ENCODE results near the gene NFKBIB. TPM values are rescaled to one million over a fixed set of nuclear protein-coding genes. Genes with fewer than 3 reads are reported as not detected.

The NFKBIB gene
- total RNA-seq, 1 donor from 2014 or later, result 21.7 TPM

DNA sequence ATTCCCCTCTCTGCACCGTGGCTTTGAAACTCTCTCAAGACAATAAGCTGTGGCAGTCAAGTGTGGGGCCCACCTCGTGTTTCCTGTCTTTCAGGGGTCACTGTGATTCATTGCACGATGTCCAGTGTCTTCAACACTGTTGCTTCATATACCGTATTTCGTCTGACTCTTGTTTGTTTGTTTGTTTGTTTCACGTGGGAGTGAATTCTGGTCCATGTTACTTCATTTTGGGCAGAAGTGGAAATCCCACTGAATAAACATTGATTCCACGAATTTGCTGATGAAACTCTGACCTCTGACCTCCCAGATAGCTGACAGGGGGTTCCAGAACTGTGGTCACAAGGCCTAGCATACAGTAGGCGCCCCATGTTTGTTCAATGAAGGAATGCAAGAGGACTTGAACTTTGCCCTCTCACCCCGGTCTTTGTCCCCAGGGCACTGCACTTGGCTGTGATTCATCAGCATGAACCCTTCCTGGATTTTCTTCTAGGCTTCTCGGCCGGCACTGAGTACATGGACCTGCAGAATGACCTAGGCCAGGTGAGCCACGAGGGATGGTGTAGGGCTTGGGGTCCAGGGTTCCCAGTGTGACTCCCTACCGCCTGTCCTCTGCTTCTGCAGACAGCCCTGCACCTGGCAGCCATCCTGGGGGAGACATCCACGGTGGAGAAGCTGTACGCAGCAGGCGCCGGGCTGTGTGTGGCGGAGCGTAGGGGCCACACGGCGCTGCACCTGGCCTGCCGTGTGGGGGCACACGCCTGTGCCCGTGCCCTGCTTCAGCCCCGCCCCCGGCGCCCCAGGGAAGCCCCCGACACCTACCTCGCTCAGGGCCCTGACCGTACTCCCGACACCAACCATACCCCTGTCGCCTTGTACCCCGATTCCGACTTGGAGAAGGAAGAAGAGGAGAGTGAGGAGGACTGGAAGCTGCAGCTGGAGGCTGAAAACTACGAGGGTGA is 5.1 kb downstream of the NFKBIB start:
- Mint-ChIP-seq H3K27me3 (ENCODE audit: low read depth, unreplicated experiment) (no peaks in the 10 kb centered on the region), H3K4me3 (ENCODE audit: unreplicated experiment) (no peak overlapping the region), H3K36me3 (ENCODE audit: low read depth, unreplicated experiment) (peaks cover 23% of the 10 kb centered on the region), H3K4me1 (ENCODE audit: low read depth, unreplicated experiment) (peaks cover 4% of the 10 kb centered on the region), H3K9me3 (ENCODE audit: unreplicated experiment) (peaks cover 5% of the 10 kb centered on the region), H3K27ac (ENCODE audit: unreplicated experiment) (no peak overlapping the region)
- Histone ChIP-seq H3K36me3 (ENCODE audit: insufficient read depth, low read length) (no peaks in the 10 kb centered on the region), H3K4me2 (ENCODE audit: low read length) (no peak overlapping the region), H3K27ac (ENCODE audit: low read depth, low read length) (no peak overlapping the region), H3K4me3 (ENCODE audit: insufficient read depth, low read depth, low read length) (no peak overlapping the region), H3K9ac (ENCODE audit: low read length) (no peak overlapping the region), H3K9me3 (ENCODE audit: insufficient read depth, low read depth, low read length) (no peaks in the 10 kb centered on the region), H3K27me3 (ENCODE audit: insufficient read depth, low read length) (no peaks in the 10 kb centered on the region), H3K79me2 (ENCODE audit: insufficient read depth, low read length) (peaks cover 25% of the 10 kb centered on the region), H3K4me1 (ENCODE audit: insufficient read depth, low read length) (peaks cover 3% of the 10 kb centered on the region), H2AFZ (ENCODE audit: low read depth, low read length) (no peak overlapping the region), H4K20me1 (ENCODE audit: insufficient read depth, low read length) (peaks cover 7% of the 10 kb centered on the region)
- no peak for DNase-seq (ENCODE audit: low read depth)
- TF ChIP-seq EZH2 (IDR thresholded peaks at IDR 0.05; ENCODE audit: insufficient read depth, low read length), result no peak
- TF ChIP-seq, protein P1, sequence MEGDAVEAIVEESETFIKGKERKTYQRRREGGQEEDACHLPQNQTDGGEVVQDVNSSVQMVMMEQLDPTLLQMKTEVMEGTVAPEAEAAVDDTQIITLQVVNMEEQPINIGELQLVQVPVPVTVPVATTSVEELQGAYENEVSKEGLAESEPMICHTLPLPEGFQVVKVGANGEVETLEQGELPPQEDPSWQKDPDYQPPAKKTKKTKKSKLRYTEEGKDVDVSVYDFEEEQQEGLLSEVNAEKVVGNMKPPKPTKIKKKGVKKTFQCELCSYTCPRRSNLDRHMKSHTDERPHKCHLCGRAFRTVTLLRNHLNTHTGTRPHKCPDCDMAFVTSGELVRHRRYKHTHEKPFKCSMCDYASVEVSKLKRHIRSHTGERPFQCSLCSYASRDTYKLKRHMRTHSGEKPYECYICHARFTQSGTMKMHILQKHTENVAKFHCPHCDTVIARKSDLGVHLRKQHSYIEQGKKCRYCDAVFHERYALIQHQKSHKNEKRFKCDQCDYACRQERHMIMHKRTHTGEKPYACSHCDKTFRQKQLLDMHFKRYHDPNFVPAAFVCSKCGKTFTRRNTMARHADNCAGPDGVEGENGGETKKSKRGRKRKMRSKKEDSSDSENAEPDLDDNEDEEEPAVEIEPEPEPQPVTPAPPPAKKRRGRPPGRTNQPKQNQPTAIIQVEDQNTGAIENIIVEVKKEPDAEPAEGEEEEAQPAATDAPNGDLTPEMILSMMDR (IDR thresholded peaks at IDR 0.05; ENCODE audit: insufficient read depth, low read depth, low read length), result no peak
- FAIRE-seq, result no peak

DNA sequence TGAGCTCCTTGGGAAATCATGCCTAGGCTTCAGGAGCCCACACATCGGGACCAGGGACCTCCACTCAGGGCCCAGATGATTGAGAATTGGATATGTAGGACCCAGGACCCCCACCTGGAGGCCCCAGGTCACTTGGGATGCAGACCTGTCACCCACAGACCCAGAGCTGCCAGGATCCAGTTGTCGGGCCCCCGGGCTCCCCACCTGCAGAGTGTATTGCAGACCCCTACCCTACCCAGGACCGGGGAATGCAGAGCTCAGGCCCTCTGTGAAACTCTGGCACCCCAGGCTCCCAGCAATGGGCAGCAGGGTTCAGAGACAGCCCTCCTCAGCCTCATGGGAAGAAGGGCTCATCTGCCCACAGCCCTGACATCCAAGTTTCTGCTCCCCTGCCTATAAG is 5.9 kb downstream of the NFKBIB start:
- H3K9me3 Mint-ChIP-seq (ENCODE audit: unreplicated experiment), result peaks cover 5% of the 10 kb centered on the region
- peaks cover 3% of the 10 kb centered on the region for H3K4me1 Mint-ChIP-seq (ENCODE audit: low read depth, unreplicated experiment)
- no peak overlapping the region for H3K27ac Mint-ChIP-seq (ENCODE audit: unreplicated experiment)
- no peak overlapping the region for H3K4me2 ChIP-seq (ENCODE audit: low read length)
- H3K36me3 Mint-ChIP-seq (ENCODE audit: low read depth, unreplicated experiment), result peaks cover 23% of the 10 kb centered on the region
- FAIRE-seq (no peak), DNase-seq (ENCODE audit: low read depth) (no peak)
- H3K9ac ChIP-seq (ENCODE audit: low read length), result no peak overlapping the region
- peaks cover 17% of the 10 kb centered on the region for H3K79me2 ChIP-seq (ENCODE audit: insufficient read depth, low read length)
- no peaks in the 10 kb centered on the region for H3K9me3 ChIP-seq (ENCODE audit: insufficient read depth, low read depth, low read length)
- H3K36me3 ChIP-seq (ENCODE audit: insufficient read depth, low read length), result no peaks in the 10 kb centered on the region
- no peak overlapping the region for H3K27ac ChIP-seq (ENCODE audit: low read depth, low read length)
- peaks cover 7% of the 10 kb centered on the region for H4K20me1 ChIP-seq (ENCODE audit: insufficient read depth, low read length)
- peaks cover 2% of the 10 kb centered on the region for H3K4me1 ChIP-seq (ENCODE audit: insufficient read depth, low read length)
- no peaks in the 10 kb centered on the region for H3K27me3 ChIP-seq (ENCODE audit: insufficient read depth, low read length)
- H3K4me3 Mint-ChIP-seq (ENCODE audit: unreplicated experiment), result no peak overlapping the region
- no peak overlapping the region for H3K4me3 ChIP-seq (ENCODE audit: insufficient read depth, low read depth, low read length)
- TF ChIP-seq, protein P1 (IDR thresholded peaks at IDR 0.05; ENCODE audit: insufficient read depth, low read depth, low read length), result no peak
- no peak for TF ChIP-seq EZH2 (IDR thresholded peaks at IDR 0.05; ENCODE audit: insufficient read depth, low read length)
- no peaks in the 10 kb centered on the region for H3K27me3 Mint-ChIP-seq (ENCODE audit: low read depth, unreplicated experiment)
- H2AFZ ChIP-seq (ENCODE audit: low read depth, low read length), result no peak overlapping the region

DNA sequence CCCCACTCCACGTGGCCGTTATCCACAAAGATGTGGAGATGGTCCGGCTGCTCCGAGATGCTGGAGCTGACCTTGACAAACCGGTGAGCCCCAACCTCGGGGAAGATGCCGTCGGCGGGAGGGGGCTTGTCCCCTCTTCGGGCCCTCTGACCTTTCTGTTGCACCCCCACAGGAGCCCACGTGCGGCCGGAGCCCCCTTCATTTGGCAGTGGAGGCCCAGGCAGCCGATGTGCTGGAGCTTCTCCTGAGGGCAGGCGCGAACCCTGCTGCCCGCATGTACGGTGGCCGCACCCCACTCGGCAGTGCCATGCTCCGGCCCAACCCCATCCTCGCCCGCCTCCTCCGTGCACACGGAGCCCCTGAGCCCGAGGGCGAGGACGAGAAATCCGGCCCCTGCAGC is 7.5 kb downstream of the NFKBIB start:
- FAIRE-seq, result no peak
- H3K9me3 ChIP-seq (ENCODE audit: insufficient read depth, low read depth, low read length), result no peaks in the 10 kb centered on the region
- no peaks in the 10 kb centered on the region for H3K36me3 ChIP-seq (ENCODE audit: insufficient read depth, low read length)
- no peak overlapping the region for H2AFZ ChIP-seq (ENCODE audit: low read depth, low read length)
- no peak overlapping the region for H3K27ac ChIP-seq (ENCODE audit: low read depth, low read length)
- H3K9me3 Mint-ChIP-seq (ENCODE audit: unreplicated experiment), result peaks cover 5% of the 10 kb centered on the region
- no peaks in the 10 kb centered on the region for H3K4me1 ChIP-seq (ENCODE audit: insufficient read depth, low read length)
- TF ChIP-seq EZH2 (IDR thresholded peaks at IDR 0.05; ENCODE audit: insufficient read depth, low read length), result no peak
- TF ChIP-seq, protein P1 (IDR thresholded peaks at IDR 0.05; ENCODE audit: insufficient read depth, low read depth, low read length), result no peak
- no peak overlapping the region for H3K9ac ChIP-seq (ENCODE audit: low read length)
- no peak overlapping the region for H3K4me2 ChIP-seq (ENCODE audit: low read length)
- H3K79me2 ChIP-seq (ENCODE audit: insufficient read depth, low read length), result peaks cover 6% of the 10 kb centered on the region
- H3K27ac Mint-ChIP-seq (ENCODE audit: unreplicated experiment), result no peak overlapping the region
- H3K4me3 ChIP-seq (ENCODE audit: insufficient read depth, low read depth, low read length), result no peak overlapping the region
- peaks cover 7% of the 10 kb centered on the region for H4K20me1 ChIP-seq (ENCODE audit: insufficient read depth, low read length)
- H3K36me3 Mint-ChIP-seq (ENCODE audit: low read depth, unreplicated experiment), result peaks cover 23% of the 10 kb centered on the region
- peaks cover 4% of the 10 kb centered on the region for H3K27me3 ChIP-seq (ENCODE audit: insufficient read depth, low read length)
- no peaks in the 10 kb centered on the region for H3K4me1 Mint-ChIP-seq (ENCODE audit: low read depth, unreplicated experiment)
- no peak overlapping the region for H3K4me3 Mint-ChIP-seq (ENCODE audit: unreplicated experiment)
- DNase-seq (ENCODE audit: low read depth), result no peak
- H3K27me3 Mint-ChIP-seq (ENCODE audit: low read depth, unreplicated experiment), result no peaks in the 10 kb centered on the region
